PC-3 (cell line): ENCODE measurements around the gene CLTCL1. TPM values are rescaled to one million over a fixed set of nuclear protein-coding genes. Genes with fewer than 3 reads are reported as not detected.
"Not testable (repeated sequence)": the region's sequence is repeated elsewhere in the genome, so short reads cannot be mapped to it uniquely, and the experiment has no call there.

ENCODE experiments used
- ATAC-seq: fragments of 200-7000 bp; cut with Tn5 transposase; 2 replicates; pipeline ENCODE4 v1.9.1; 2020; ENCODE audit warnings: mild to moderate bottlenecking, moderate library complexity
- BruUV-seq: library from RNA; stranded (reverse); fragments of 400-500 nt; replicated peaks from 2 replicates; lab custom pipeline; 2021; lab: Mats Ljungman, UMichigan
- CTCF ChIA-PET: fragments of 300-600 bp; sonication (Branson Sonifier 250); formaldehyde crosslinking; loops from one replicate; lab custom pipeline; 2022; ENCODE audit warnings: antibody characterized with exemption; lab: Charles Lee
- POLR2A ChIA-PET: fragments of 300-600 bp; sonication (Branson Sonifier 250); formaldehyde crosslinking; loops from one replicate; lab custom pipeline; 2022; ENCODE audit warnings: antibody characterized with exemption; ENCODE audit not compliant: unreplicated experiment; lab: Charles Lee
- DNase-seq: peaks from one replicate; pipeline ENCODE4 v3.0.0-alpha.2; 2015
- H2AFZ ChIP-seq: fragments of 300-600 bp; sonication (generic); 2 replicates; pipeline ENCODE4 v1.6.0; 2016; ENCODE audit warnings: antibody characterized with exemption, low read length
- H3F3A ChIP-seq: fragments of 300-600 bp; sonication (generic); one replicate; pipeline ENCODE4 v1.6.0; 2017; ENCODE audit warnings: antibody characterized with exemption, low read length, control low read depth, mild to moderate bottlenecking; ENCODE audit not compliant: unreplicated experiment
- H3K27ac ChIP-seq: fragments of 300-600 bp; sonication (generic); 2 replicates; pipeline ENCODE4 v1.5.1; 2016; ENCODE audit warnings: mild to moderate bottlenecking, low read length
- H3K27me3 ChIP-seq: fragments of 300-600 bp; sonication (generic); 2 replicates; pipeline ENCODE4 v1.6.1; 2016; ENCODE audit warnings: low read length, mixed read lengths
- H3K36me3 ChIP-seq: fragments of 300-600 bp; sonication (generic); 2 replicates; pipeline ENCODE4 v1.6.1; 2016; ENCODE audit warnings: low read depth, mixed run types, low read length, mixed read lengths
- H3K4me1 ChIP-seq: fragments of 300-600 bp; sonication (generic); 2 replicates; pipeline ENCODE4 v1.5.1; 2016; ENCODE audit warnings: low read length; ENCODE audit not compliant: insufficient read depth
- H3K4me2 ChIP-seq: fragments of 300-600 bp; sonication (generic); 2 replicates; pipeline ENCODE4 v1.6.0; 2016; ENCODE audit warnings: low read length
- H3K4me3 ChIP-seq: fragments of 300-600 bp; sonication (generic); 2 replicates; pipeline ENCODE4 v1.5.1; 2016; ENCODE audit warnings: mild to moderate bottlenecking, low read length, mixed read lengths
- H3K79me2 ChIP-seq: fragments of 300-600 bp; sonication (generic); 2 replicates; pipeline ENCODE4 v1.6.1; 2017; ENCODE audit warnings: low read length, mixed read lengths
- H3K9ac ChIP-seq: fragments of 300-600 bp; sonication (generic); 2 replicates; pipeline ENCODE4 v1.6.0; 2016; ENCODE audit warnings: mild to moderate bottlenecking, low read length
- H3K9me2 ChIP-seq: fragments of 300-600 bp; sonication (generic); replicated peaks from 2 replicates; pipeline ENCODE4 v1.6.1; 2016; ENCODE audit warnings: mixed run types, low read length, mixed read lengths
- H3K9me3 ChIP-seq: fragments of 300-600 bp; sonication (generic); 2 replicates; pipeline ENCODE4 v1.6.1; 2016; ENCODE audit warnings: low read length, mixed read lengths
- H4K20me1 ChIP-seq: fragments of 300-600 bp; sonication (generic); 2 replicates; pipeline ENCODE4 v1.6.1; 2016; ENCODE audit warnings: low read length, mixed read lengths
- EZH2 ChIP-seq: fragments of 300-600 bp; sonication (generic); IDR thresholded peaks from one replicate; pipeline ENCODE4 v1.6.1; 2017; ENCODE audit warnings: antibody characterized with exemption, mild to moderate bottlenecking, low read length; ENCODE audit not compliant: unreplicated experiment
- EZH2phosphoT487 ChIP-seq: fragments of 300-600 bp; sonication (generic); IDR thresholded peaks from 2 replicates; pipeline ENCODE4 v1.6.1; 2018; ENCODE audit warnings: mild to moderate bottlenecking, antibody characterized with exemption, low read length, borderline replicate concordance
- intact Hi-C: fragments of 100-400 bp; cut with micrococcal nuclease; formaldehyde crosslinking; loops from 2 replicates; pipeline ENCODE4 v1.9.0; 2023
- total RNA-seq: library from RNA; depleted of rRNA; stranded (reverse); fragments of >200 nt; gene quantifications from 2 replicates; pipeline ENCODE4 v1.2.3, GENCODE V29; 2014
- TF ChIP-seq, protein P1 (sequence below): fragments of 300-600 bp; sonication (generic); conservative IDR thresholded peaks from 2 replicates; pipeline ENCODE4 v1.5.1; 2017; ENCODE audit warnings: antibody characterized with exemption, low read depth, mild to moderate bottlenecking, low read length

Gene CLTCL1
- total RNA-seq, 1 experiment from 2014 or later, result 5.5 TPM

DNA sequence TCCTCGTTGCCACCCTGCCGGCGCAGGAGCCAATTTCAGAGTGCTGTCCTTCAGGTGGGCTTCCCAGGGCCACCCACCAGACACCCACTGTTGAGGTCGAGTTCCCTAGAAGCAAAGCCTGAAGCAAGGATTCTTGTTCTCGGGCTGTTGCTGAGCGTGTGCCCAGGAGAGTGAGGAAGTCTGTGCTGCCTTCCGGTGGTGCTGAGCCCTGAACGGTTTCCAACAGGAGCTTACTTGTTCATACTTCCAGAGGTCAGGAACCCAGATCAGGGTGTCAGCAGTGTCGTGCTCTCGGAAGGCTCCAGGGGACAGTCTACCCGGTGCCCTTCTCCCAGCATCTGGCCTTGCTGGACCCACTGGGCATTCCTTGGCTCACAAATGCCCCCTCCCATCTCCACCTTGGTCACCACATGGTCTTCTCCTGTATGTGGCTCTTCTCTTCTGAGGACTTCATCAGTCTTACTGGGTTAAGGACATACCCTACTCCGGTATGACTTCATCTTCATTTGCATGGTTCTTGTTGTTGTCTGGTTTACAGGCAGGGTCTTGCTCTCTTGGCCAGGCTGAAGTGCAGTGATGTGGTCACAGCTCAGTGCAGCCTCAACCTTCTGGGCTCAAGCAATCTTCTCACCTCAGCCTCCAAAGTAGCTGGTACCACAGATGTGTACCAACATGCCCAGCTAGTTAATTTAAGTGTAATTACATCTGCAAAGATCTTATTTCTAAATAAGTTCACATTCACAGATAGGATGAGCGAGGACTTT, 124.2 kb downstream of the CLTCL1 start:
- DNase-seq, result no peak
- CTCF ChIA-PET, result no interaction called here

DNA sequence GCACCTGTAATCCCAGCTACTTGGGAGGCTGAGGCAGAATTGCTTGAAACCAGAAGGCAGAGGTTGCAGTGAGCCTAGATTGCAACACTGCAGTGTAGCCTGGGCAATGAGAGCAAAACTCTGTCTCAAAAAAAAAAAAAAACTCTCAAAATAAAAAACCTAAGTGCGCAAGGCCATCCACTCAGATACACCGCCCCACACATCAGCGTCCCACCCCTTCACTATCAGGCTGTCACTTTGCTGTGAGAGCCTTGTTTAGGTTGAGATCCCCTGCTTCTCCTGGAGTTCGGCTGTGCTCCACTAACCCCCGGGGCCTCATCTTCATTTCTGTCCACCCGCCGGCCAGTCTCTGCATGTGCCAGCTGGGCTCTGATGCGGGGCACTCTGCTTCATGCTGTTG, 125.1 kb downstream of the CLTCL1 start:
- ChIA-PET CTCF (no interaction called here), POLR2A (no interaction called here)
- no peaks in the 10 kb centered on the region for H3F3A ChIP-seq
- no peaks in the 10 kb centered on the region for H4K20me1 ChIP-seq
- DNase-seq (no peak), ATAC-seq (no peak)
- no peak overlapping the region for H3K4me3 ChIP-seq
- no peaks in the 10 kb centered on the region for H3K9me3 ChIP-seq
- BruUV-seq, result no TSS peak
- peaks cover 8% of the 10 kb centered on the region for H3K79me2 ChIP-seq
- no peak overlapping the region for H3K27ac ChIP-seq
- H3K27me3 ChIP-seq, result peaks cover 28% of the 10 kb centered on the region
- no peak overlapping the region for H3K4me2 ChIP-seq
- H3K4me1 ChIP-seq, result peaks cover 6% of the 10 kb centered on the region
- TF ChIP-seq, protein P1, sequence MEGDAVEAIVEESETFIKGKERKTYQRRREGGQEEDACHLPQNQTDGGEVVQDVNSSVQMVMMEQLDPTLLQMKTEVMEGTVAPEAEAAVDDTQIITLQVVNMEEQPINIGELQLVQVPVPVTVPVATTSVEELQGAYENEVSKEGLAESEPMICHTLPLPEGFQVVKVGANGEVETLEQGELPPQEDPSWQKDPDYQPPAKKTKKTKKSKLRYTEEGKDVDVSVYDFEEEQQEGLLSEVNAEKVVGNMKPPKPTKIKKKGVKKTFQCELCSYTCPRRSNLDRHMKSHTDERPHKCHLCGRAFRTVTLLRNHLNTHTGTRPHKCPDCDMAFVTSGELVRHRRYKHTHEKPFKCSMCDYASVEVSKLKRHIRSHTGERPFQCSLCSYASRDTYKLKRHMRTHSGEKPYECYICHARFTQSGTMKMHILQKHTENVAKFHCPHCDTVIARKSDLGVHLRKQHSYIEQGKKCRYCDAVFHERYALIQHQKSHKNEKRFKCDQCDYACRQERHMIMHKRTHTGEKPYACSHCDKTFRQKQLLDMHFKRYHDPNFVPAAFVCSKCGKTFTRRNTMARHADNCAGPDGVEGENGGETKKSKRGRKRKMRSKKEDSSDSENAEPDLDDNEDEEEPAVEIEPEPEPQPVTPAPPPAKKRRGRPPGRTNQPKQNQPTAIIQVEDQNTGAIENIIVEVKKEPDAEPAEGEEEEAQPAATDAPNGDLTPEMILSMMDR, result no peak
- TF ChIP-seq EZH2 (no peak), EZH2phosphoT487 (no peak)
- no peak overlapping the region for H3K9ac ChIP-seq
- H2AFZ ChIP-seq, result no peak overlapping the region
- H3K36me3 ChIP-seq, result no peaks in the 10 kb centered on the region
- intact Hi-C loops, result no loop called here
- H3K9me2 ChIP-seq, result no peaks in the 10 kb centered on the region

More for the DNA sequence above, 124.2 kb downstream of the CLTCL1 start:
- ATAC-seq, result no peak
- Histone ChIP-seq H3K79me2 (peaks cover 16% of the 10 kb centered on the region), H3K27me3 (peaks cover 28% of the 10 kb centered on the region), H3K36me3 (no peaks in the 10 kb centered on the region), H3K27ac (no peak overlapping the region), H3K4me3 (no peak overlapping the region), H3K4me1 (peaks cover 6% of the 10 kb centered on the region), H3K9me2 (no peaks in the 10 kb centered on the region), H3K9me3 (no peaks in the 10 kb centered on the region), H2AFZ (no peak overlapping the region), H3F3A (no peaks in the 10 kb centered on the region), H3K4me2 (no peak overlapping the region), H3K9ac (no peak overlapping the region), H4K20me1 (no peaks in the 10 kb centered on the region)
- POLR2A ChIA-PET, result no interaction called here
- intact Hi-C loops, result no loop called here
- TF ChIP-seq, protein P1, result no peak
- TF ChIP-seq EZH2phosphoT487 (no peak), EZH2 (no peak)
- no TSS peak for BruUV-seq

DNA sequence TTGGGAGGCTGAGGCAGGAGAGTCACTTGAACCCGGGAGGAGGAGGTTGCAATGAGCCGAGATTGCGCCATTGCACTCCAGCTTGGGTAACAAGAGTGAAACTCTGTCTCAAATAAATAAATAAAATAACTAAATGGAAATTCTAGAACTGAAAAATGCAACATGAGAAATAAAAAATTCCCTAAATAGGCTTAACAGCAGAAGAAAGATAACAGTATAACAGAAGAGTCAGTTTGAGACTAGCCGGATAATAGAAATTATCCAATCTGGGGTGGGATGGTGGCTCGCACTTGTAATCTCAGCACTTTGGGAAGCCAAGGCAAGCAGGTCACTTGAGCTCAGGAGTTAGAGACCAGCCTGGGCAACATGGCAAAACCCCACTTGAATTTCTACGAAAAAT, 127.1 kb downstream of the CLTCL1 start:
- TF ChIP-seq, protein P1, result no peak
- no peak for TF ChIP-seq EZH2phosphoT487
- ATAC-seq (no peak), DNase-seq (no peak)
- no peaks in the 10 kb centered on the region for H3K36me3 ChIP-seq
- H3K9me2 ChIP-seq, result no peaks in the 10 kb centered on the region
- no peak overlapping the region for H3K27ac ChIP-seq
- no peaks in the 10 kb centered on the region for H4K20me1 ChIP-seq
- H2AFZ ChIP-seq, result no peak overlapping the region
- BruUV-seq, result no TSS peak
- CTCF ChIA-PET, result no interaction called here
- H3K9me3 ChIP-seq, result no peaks in the 10 kb centered on the region
- POLR2A ChIA-PET, result no interaction called here
- H3K9ac ChIP-seq, result no peak overlapping the region
- no peaks in the 10 kb centered on the region for H3F3A ChIP-seq
- H3K27me3 ChIP-seq, result peaks cover 21% of the 10 kb centered on the region
- no peak overlapping the region for H3K4me2 ChIP-seq
- no peaks in the 10 kb centered on the region for H3K4me1 ChIP-seq
- H3K79me2 ChIP-seq, result no peaks in the 10 kb centered on the region
- intact Hi-C loops, result no loop called here
- no peak overlapping the region for H3K4me3 ChIP-seq

DNA sequence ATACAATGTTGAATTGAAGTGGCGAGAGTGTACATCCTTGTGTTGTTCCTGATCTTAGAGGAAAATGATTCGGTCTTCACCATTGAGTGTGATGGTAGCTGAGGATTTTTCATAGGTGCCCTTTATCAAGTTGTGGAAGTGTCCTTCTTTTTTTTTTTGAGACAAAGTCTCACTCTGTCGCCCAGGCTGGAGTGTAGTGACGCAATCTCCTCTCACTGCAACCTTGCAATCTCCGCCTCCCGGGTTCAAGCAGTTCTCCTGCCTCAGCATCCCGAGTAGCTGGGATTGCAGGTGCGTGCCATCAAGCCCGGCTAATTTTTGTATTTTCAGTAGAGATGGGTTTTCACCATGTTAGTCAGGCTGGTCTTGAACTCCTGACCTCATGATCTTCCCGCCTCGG, 132.9 kb downstream of the CLTCL1 start:
- H3K9me3 ChIP-seq, H3K27ac ChIP-seq, H3K4me2 ChIP-seq, intact Hi-C loops, H4K20me1 ChIP-seq, H3K36me3 ChIP-seq, H3K4me1 ChIP-seq, CTCF ChIA-PET, H3K4me3 ChIP-seq, H3K27me3 ChIP-seq, BruUV-seq, POLR2A ChIA-PET, H3K79me2 ChIP-seq, ATAC-seq, H2AFZ ChIP-seq, H3K9ac ChIP-seq, H3F3A ChIP-seq, DNase-seq, H3K9me2 ChIP-seq: not testable (repeated sequence)
